HCT116 (cell line): Measurements from ENCODE around the gene ATRIP. TPM values are rescaled to one million over a fixed set of nuclear protein-coding genes. Genes with fewer than 3 reads are reported as not detected.

Experiments
- ATAC-seq: fragments of 200-7000 bp; cut with Tn5 transposase; 2 replicates; pipeline ENCODE4 v1.9.1; 2020; ENCODE audit warnings: mild to moderate bottlenecking, moderate library complexity
- BruUV-seq: library from RNA; stranded (reverse); fragments of 400-500 nt; replicated peaks from 2 replicates; lab custom pipeline; 2021; lab: Mats Ljungman, UMichigan
- CTCF ChIA-PET: fragments of 300-600 bp; sonication (Branson Sonifier 250); formaldehyde crosslinking; loops from one replicate; lab custom pipeline; 2021; ENCODE audit warnings: antibody characterized with exemption; lab: Charles Lee
- POLR2A ChIA-PET: fragments of 300-600, 350-600 bp; sonication (Branson Sonifier 250); formaldehyde crosslinking; loops from one replicate; lab custom pipeline; 2021; ENCODE audit warnings: antibody characterized with exemption; lab: Charles Lee
- RAD21 ChIA-PET, 2 experiments: fragments of 300-600 bp; sonication (Branson Sonifier 250); formaldehyde crosslinking; loops; one replicate each; lab custom pipeline; 2023; ENCODE audit warnings: low total read pairs in 2 of 2; ENCODE audit not compliant: uncharacterized antibody in 2 of 2, unreplicated experiment in 2 of 2, low non-redundant PET in 1 of 2; lab: Charles Lee
- DNase-seq: peaks from one replicate; pipeline ENCODE4 v3.0.0-alpha.2; 2010; ENCODE audit warnings: low read depth, low spot score
- H2AFZ ChIP-seq: fragments of 200-600 bp; shearing (Covaris generic), sonication (generic); 2 replicates; pipeline ENCODE4 v1.6.1; 2017; ENCODE audit warnings: low read depth, mixed run types, mixed read lengths, antibody characterized with exemption, low read length; ENCODE audit not compliant: poor library complexity, severe bottlenecking
- H3K27ac ChIP-seq: 2 replicates; pipeline ENCODE4 v1.5.1; 2012; ENCODE audit warnings: low read depth, low read length
- H3K27me3 ChIP-seq: fragments of 200-600 bp; sonication (generic); 2 replicates; pipeline ENCODE4 v1.6.1; 2016; ENCODE audit warnings: mixed run types, low read length, mixed read lengths; ENCODE audit not compliant: insufficient read depth
- H3K36me3 ChIP-seq, 2 experiments: fragments of 200-500 bp in 1 of 2; fragments of 200-600 bp in 1 of 2; sonication (Bioruptor generic) in 1 of 2; sonication (generic) in 1 of 2; 2 replicates each; pipeline versions ENCODE4 v1.5.1 to v1.6.1; 2014 to 2016; ENCODE audit warnings: low read length in 2 of 2, inconsistent platforms in 1 of 2, mixed read lengths in 1 of 2, mixed run types in 1 of 2; ENCODE audit not compliant: insufficient read depth in 2 of 2, control insufficient read depth in 1 of 2
- H3K4me1 ChIP-seq, 2 experiments: fragments of 200-600 bp in 1 of 2; sonication (generic) in 1 of 2; 2 replicates each; pipeline versions ENCODE4 v1.5.1 to v1.6.1; 2012 to 2017; ENCODE audit warnings: low read length in 2 of 2, inconsistent platforms in 1 of 2, mild to moderate bottlenecking in 1 of 2, mixed read lengths in 1 of 2, mixed run types in 1 of 2, moderate library complexity in 1 of 2; ENCODE audit not compliant: insufficient read depth in 2 of 2, control insufficient read depth in 1 of 2
- H3K4me2 ChIP-seq: fragments of 200-600 bp; sonication (generic); 2 replicates; pipeline ENCODE4 v1.6.1; 2017; ENCODE audit warnings: mixed run types, low read length, mixed read lengths
- H3K4me3 ChIP-seq, 2 experiments: fragments of 200-600 bp in 1 of 2; sonication (generic) in 1 of 2; replicated peaks in 1 of 2; 2 replicates each; pipeline ENCODE4 v1.5.1; 2011 to 2016; ENCODE audit warnings: low read length in 2 of 2, control low read depth in 1 of 2, low read depth in 1 of 2, mild to moderate bottlenecking in 1 of 2, mixed read lengths in 1 of 2, mixed run types in 1 of 2
- H3K79me2 ChIP-seq: fragments of 200-600 bp; sonication (generic); 2 replicates; pipeline ENCODE4 v1.6.1; 2017; ENCODE audit warnings: mild to moderate bottlenecking, mixed run types, low read length, moderate library complexity, mixed read lengths; ENCODE audit not compliant: insufficient read depth
- H3K9ac ChIP-seq: fragments of 200-600 bp; sonication (generic); 2 replicates; pipeline ENCODE4 v1.6.1; 2016; ENCODE audit warnings: low read length, mixed read lengths
- H3K9me2 ChIP-seq: fragments of 200-600 bp; sonication (generic), shearing (Covaris generic); 2 replicates; pipeline ENCODE4 v1.6.1; 2017; ENCODE audit warnings: mixed run types, mild to moderate bottlenecking, moderate library complexity; ENCODE audit not compliant: insufficient read depth
- H3K9me3 ChIP-seq, 2 experiments: fragments of 200-500 bp in 1 of 2; fragments of 200-600 bp in 1 of 2; sonication (Bioruptor generic) in 1 of 2; sonication (generic) in 1 of 2; 2 replicates each; pipeline ENCODE4 v1.6.1; 2014 to 2017; ENCODE audit warnings: low read length in 2 of 2, mixed read lengths in 2 of 2, inconsistent platforms in 1 of 2, low read depth in 1 of 2, mild to moderate bottlenecking in 1 of 2, mixed run types in 1 of 2, moderate library complexity in 1 of 2; ENCODE audit not compliant: control insufficient read depth in 1 of 2, insufficient read depth in 1 of 2
- H4K20me1 ChIP-seq: fragments of 200-600 bp; sonication (generic), shearing (Covaris generic); 2 replicates; pipeline ENCODE4 v1.6.1; 2017; ENCODE audit warnings: mixed run types, mild to moderate bottlenecking, moderate library complexity; ENCODE audit not compliant: insufficient read depth
- CEBPB ChIP-seq: IDR thresholded peaks from 2 replicates; pipeline ENCODE4 v1.6.1; 2012; ENCODE audit warnings: low read depth
- EGR1 ChIP-seq: IDR thresholded peaks from 2 replicates; pipeline ENCODE4 v1.6.1; 2012; ENCODE audit warnings: low read depth
- ELF1 ChIP-seq: IDR thresholded peaks from 2 replicates; pipeline ENCODE4 v1.6.1; 2012; ENCODE audit warnings: low read depth, borderline replicate concordance
- EZH2phosphoT487 ChIP-seq: fragments of 200-600 bp; IDR thresholded peaks from 2 replicates; pipeline ENCODE4 v1.6.1; 2018; ENCODE audit warnings: antibody characterized with exemption, borderline replicate concordance
- FOSL1 ChIP-seq: IDR thresholded peaks from 2 replicates; pipeline ENCODE4 v1.6.1; 2012; ENCODE audit warnings: low read depth
- JUND ChIP-seq: IDR thresholded peaks from 2 replicates; pipeline ENCODE4 v1.6.1; 2012
- POLR2A ChIP-seq: IDR thresholded peaks from 2 replicates; pipeline ENCODE4 v1.7.0; 2011; ENCODE audit warnings: borderline replicate concordance; ENCODE audit not compliant: insufficient read depth, insufficient read length; ENCODE audit errors: extremely low read depth
- POLR2AphosphoS5 ChIP-seq: IDR thresholded peaks from 2 replicates; pipeline ENCODE4 v1.6.1; 2011; ENCODE audit warnings: mild to moderate bottlenecking, low read depth, low read length, moderate library complexity
- RAD21 ChIP-seq: IDR thresholded peaks from 2 replicates; pipeline ENCODE4 v1.6.1; 2012; ENCODE audit warnings: low read depth, mild to moderate bottlenecking
- SP1 ChIP-seq: IDR thresholded peaks from 2 replicates; pipeline ENCODE4 v1.6.1; 2012; ENCODE audit warnings: low read depth
- SRF ChIP-seq: IDR thresholded peaks from 2 replicates; pipeline ENCODE4 v1.6.1; 2012; ENCODE audit warnings: low read depth
- TCF7L2 ChIP-seq: IDR thresholded peaks from 2 replicates; pipeline ENCODE4 v1.7.0; 2011; ENCODE audit warnings: borderline replicate concordance, inconsistent platforms; ENCODE audit not compliant: insufficient read depth, insufficient read length; ENCODE audit errors: extremely low read depth
- YY1 ChIP-seq: IDR thresholded peaks from 2 replicates; pipeline ENCODE4 v1.6.1; 2011; ENCODE audit warnings: low read length, low read depth, moderate library complexity, mild to moderate bottlenecking; ENCODE audit not compliant: insufficient replicate concordance; ENCODE audit errors: extremely low read depth
- intact Hi-C: fragments of 100-400 bp; cut with micrococcal nuclease; formaldehyde crosslinking; loops from 2 replicates; pipeline ENCODE4 v1.10.0; 2022
- total RNA-seq: library from RNA; stranded (reverse); gene quantifications from one replicate; pipeline ENCODE4 v1.2.1, GENCODE V29; 2021; ENCODE audit not compliant: unreplicated experiment
- TF ChIP-seq, protein P1 (sequence below): IDR thresholded peaks from 2 replicates; pipeline ENCODE4 v1.6.1; 2012
- TF ChIP-seq, protein P2 (sequence below), 3 experiments: fragments of 200-600 bp in 1 of 3; sonication (generic) in 1 of 3; IDR thresholded peaks in 2 of 3; conservative IDR thresholded peaks in 1 of 3; 2 replicates each; pipeline ENCODE4 v1.5.1; 2012 to 2017; ENCODE audit warnings: low read depth in 2 of 3, low read length in 2 of 3, antibody characterized with exemption in 1 of 3, borderline replicate concordance in 1 of 3, control low read depth in 1 of 3, mild to moderate bottlenecking in 1 of 3, mixed read lengths in 1 of 3, mixed run types in 1 of 3, moderate library complexity in 1 of 3; ENCODE audit not compliant: insufficient read depth in 1 of 3
- TF ChIP-seq, protein P3 (sequence below): IDR thresholded peaks from 2 replicates; pipeline ENCODE4 v1.6.1; 2011; ENCODE audit warnings: mild to moderate bottlenecking, low read length, moderate library complexity; ENCODE audit not compliant: insufficient replicate concordance; ENCODE audit errors: extremely low read depth
- TF ChIP-seq, protein P4 (sequence below): IDR thresholded peaks from 2 replicates; pipeline ENCODE4 v1.6.1; 2012; ENCODE audit warnings: low read depth
- TF ChIP-seq, protein P5 (sequence below): IDR thresholded peaks from 2 replicates; pipeline ENCODE4 v1.6.1; 2012

The ATRIP gene
- total RNA-seq, 1 experiment from 2014 or later = 15.6 TPM

DNA sequence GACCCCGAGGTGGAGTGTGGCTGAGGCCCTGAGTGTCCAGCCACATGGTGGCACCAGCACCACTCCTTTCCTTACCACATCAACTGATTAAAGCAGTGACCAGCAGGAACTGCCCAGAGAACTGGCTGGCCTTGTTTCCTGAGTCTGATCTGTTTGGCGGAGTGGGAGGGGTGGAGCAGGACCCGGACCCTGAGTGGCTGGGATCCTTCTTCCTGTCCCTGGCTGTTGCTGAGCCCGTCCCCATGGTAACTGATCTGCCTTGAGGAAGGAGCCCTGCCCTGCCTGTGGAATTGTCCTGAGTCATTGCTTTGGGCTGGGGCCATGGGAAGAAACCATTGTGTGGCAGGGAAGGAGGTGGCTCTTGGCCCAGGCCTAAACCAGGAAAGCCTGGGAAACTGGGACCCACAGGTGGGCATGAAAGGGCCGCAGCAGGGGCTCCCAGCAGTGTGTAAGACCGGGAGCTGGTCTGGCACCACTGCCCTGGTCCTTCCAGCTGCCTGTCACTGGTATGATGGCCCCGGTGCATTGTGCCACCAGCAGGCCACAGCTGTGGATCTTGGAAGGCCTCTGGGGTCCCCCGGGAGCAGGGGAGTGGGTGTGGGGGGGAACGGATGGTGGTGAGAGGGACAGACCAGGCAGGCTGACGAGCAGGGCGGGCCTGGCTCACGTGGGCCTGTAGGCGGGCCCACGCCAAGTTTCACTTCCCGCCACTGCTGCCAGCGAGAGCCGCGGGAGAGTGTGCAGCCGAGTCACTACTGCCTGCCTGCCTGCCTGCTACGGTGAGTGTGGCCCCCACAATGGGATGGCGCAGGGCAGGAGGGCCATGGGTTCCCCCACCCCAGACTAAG, 19.2 kb downstream of the ATRIP start:
- peak overlapping the region; percentile 82 for H3K9ac ChIP-seq
- no TSS peak for BruUV-seq
- H3K4me3 ChIP-seq = peak overlapping the region; percentile 56 to 60
- peaks cover 6 to 18% of the 10 kb centered on the region in 2 experiments; a peak in 3 of 4 replicates for H3K36me3 ChIP-seq
- no peaks in the 10 kb centered on the region for H3K9me3 ChIP-seq
- H3K4me1 ChIP-seq = peaks cover 16 to 33% of the 10 kb centered on the region in 2 experiments
- ChIA-PET POLR2A (interaction anchor here (1.5 kb wide), 1 partner anchor 19 kb away, joined by 5 read pairs; the partner anchor contains the start of gene ATRIP), CTCF (interaction anchor here (3.3 kb wide), 1 partner anchor 84 kb away, joined by 19 read pairs; no protein-coding TSS in a partner anchor), RAD21 (no interaction called here)
- no peaks in the 10 kb centered on the region for H4K20me1 ChIP-seq
- H3K79me2 ChIP-seq = peaks cover 39% of the 10 kb centered on the region
- H3K27me3 ChIP-seq = no peaks in the 10 kb centered on the region
- H3K9me2 ChIP-seq = no peaks in the 10 kb centered on the region
- H3K4me2 ChIP-seq = peak overlapping the region; percentile 92
- H3K27ac ChIP-seq = peak overlapping the region; percentile 98
- intact Hi-C loops = loop anchor here (1.0 to 2.0 kb wide), 3 partner anchors 42 to 169 kb away; partner anchors contain the start of gene SLC26A6
- no peak overlapping the region for H2AFZ ChIP-seq
- DNase-seq (peak; percentile 96), ATAC-seq (peak; percentile 85)
- TF ChIP-seq, protein P1, sequence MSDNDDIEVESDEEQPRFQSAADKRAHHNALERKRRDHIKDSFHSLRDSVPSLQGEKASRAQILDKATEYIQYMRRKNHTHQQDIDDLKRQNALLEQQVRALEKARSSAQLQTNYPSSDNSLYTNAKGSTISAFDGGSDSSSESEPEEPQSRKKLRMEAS = no peak
- TF ChIP-seq, protein P2, sequence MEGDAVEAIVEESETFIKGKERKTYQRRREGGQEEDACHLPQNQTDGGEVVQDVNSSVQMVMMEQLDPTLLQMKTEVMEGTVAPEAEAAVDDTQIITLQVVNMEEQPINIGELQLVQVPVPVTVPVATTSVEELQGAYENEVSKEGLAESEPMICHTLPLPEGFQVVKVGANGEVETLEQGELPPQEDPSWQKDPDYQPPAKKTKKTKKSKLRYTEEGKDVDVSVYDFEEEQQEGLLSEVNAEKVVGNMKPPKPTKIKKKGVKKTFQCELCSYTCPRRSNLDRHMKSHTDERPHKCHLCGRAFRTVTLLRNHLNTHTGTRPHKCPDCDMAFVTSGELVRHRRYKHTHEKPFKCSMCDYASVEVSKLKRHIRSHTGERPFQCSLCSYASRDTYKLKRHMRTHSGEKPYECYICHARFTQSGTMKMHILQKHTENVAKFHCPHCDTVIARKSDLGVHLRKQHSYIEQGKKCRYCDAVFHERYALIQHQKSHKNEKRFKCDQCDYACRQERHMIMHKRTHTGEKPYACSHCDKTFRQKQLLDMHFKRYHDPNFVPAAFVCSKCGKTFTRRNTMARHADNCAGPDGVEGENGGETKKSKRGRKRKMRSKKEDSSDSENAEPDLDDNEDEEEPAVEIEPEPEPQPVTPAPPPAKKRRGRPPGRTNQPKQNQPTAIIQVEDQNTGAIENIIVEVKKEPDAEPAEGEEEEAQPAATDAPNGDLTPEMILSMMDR (IDR thresholded peaks at IDR 0.05 in 2 of 3, conservative IDR thresholded peaks at IDR 0.05 in 1 of 3; ENCODE audit: borderline replicate concordance in 1 of 3, insufficient read depth in 1 of 3, low read depth in 2 of 3, low read length in 2 of 3) = peak in 2 of 3 experiments; percentile 62 to 64; a peak in 4 of 6 replicates
- TF ChIP-seq, protein P3, sequence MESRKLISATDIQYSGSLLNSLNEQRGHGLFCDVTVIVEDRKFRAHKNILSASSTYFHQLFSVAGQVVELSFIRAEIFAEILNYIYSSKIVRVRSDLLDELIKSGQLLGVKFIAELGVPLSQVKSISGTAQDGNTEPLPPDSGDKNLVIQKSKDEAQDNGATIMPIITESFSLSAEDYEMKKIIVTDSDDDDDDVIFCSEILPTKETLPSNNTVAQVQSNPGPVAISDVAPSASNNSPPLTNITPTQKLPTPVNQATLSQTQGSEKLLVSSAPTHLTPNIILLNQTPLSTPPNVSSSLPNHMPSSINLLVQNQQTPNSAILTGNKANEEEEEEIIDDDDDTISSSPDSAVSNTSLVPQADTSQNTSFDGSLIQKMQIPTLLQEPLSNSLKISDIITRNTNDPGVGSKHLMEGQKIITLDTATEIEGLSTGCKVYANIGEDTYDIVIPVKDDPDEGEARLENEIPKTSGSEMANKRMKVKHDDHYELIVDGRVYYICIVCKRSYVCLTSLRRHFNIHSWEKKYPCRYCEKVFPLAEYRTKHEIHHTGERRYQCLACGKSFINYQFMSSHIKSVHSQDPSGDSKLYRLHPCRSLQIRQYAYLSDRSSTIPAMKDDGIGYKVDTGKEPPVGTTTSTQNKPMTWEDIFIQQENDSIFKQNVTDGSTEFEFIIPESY = peak; percentile 21
- TF ChIP-seq YY1 = peak; percentile 5
- no peak for TF ChIP-seq FOSL1
- TF ChIP-seq EGR1 = no peak
- no peak for TF ChIP-seq POLR2A
- no peak for TF ChIP-seq CEBPB
- no peak for TF ChIP-seq JUND
- peak; percentile 58 for TF ChIP-seq POLR2AphosphoS5
- no peak for TF ChIP-seq SRF
- TF ChIP-seq TCF7L2 = no peak
- no peak for TF ChIP-seq EZH2phosphoT487
- TF ChIP-seq RAD21 = no peak
- TF ChIP-seq, protein P4, sequence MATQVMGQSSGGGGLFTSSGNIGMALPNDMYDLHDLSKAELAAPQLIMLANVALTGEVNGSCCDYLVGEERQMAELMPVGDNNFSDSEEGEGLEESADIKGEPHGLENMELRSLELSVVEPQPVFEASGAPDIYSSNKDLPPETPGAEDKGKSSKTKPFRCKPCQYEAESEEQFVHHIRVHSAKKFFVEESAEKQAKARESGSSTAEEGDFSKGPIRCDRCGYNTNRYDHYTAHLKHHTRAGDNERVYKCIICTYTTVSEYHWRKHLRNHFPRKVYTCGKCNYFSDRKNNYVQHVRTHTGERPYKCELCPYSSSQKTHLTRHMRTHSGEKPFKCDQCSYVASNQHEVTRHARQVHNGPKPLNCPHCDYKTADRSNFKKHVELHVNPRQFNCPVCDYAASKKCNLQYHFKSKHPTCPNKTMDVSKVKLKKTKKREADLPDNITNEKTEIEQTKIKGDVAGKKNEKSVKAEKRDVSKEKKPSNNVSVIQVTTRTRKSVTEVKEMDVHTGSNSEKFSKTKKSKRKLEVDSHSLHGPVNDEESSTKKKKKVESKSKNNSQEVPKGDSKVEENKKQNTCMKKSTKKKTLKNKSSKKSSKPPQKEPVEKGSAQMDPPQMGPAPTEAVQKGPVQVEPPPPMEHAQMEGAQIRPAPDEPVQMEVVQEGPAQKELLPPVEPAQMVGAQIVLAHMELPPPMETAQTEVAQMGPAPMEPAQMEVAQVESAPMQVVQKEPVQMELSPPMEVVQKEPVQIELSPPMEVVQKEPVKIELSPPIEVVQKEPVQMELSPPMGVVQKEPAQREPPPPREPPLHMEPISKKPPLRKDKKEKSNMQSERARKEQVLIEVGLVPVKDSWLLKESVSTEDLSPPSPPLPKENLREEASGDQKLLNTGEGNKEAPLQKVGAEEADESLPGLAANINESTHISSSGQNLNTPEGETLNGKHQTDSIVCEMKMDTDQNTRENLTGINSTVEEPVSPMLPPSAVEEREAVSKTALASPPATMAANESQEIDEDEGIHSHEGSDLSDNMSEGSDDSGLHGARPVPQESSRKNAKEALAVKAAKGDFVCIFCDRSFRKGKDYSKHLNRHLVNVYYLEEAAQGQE = no peak
- TF ChIP-seq ELF1 = no peak
- TF ChIP-seq SP1 = no peak
- TF ChIP-seq, protein P5, sequence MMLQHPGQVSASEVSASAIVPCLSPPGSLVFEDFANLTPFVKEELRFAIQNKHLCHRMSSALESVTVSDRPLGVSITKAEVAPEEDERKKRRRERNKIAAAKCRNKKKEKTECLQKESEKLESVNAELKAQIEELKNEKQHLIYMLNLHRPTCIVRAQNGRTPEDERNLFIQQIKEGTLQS = no peak
